Upper lobe of left lung (tissue), 6 donors: ENCODE results near the gene PLCB4. TPM values are rescaled to one million over a fixed set of nuclear protein-coding genes. Genes with fewer than 3 reads are reported as not detected.

ENCODE experiments used
- ATAC-seq, 2 donors: fragments of 200-7000 bp; cut with Tn5 transposase; one replicate each; pipeline ENCODE4 v1.9.1; 2022; ENCODE audit warnings: mild to moderate bottlenecking in 2 of 2, moderate library complexity in 2 of 2; ENCODE audit not compliant: low FRiP score in 2 of 2
- DNase-seq, 2 donors: peaks; one replicate each; pipeline ENCODE4 v3.0.0-alpha.2; 2019 to 2020
- H3K27ac ChIP-seq, 4 donors: fragments of 200-600 bp; sonication (generic); one replicate each; pipeline ENCODE4 v1.5.1; 2016 to 2019
- H3K27me3 ChIP-seq, 4 donors: fragments of 200-600 bp; sonication (generic); one replicate each; pipeline ENCODE4 v1.5.1; 2017 to 2019
- H3K36me3 ChIP-seq, 4 donors: fragments of 200-600 bp; sonication (generic); one replicate each; pipeline ENCODE4 v1.5.1; 2016 to 2019
- H3K4me1 ChIP-seq, 4 donors: fragments of 200-600 bp; sonication (generic); one replicate each; pipeline ENCODE4 v1.5.1; 2018 to 2019
- H3K4me3 ChIP-seq, 4 donors: fragments of 200-600 bp; sonication (generic); one replicate each; pipeline ENCODE4 v1.5.1; 2017 to 2019; ENCODE audit warnings: mild to moderate bottlenecking in 2 of 4, moderate library complexity in 1 of 4
- H3K9me3 ChIP-seq, 4 donors: fragments of 200-600 bp; sonication (generic); one replicate each; pipeline ENCODE4 v1.5.1; 2018 to 2019
- CTCF ChIP-seq, 6 experiments: fragments of 450-650 bp in 4 of 6; fragments of 200-600 bp in 2 of 6; sonication (generic) in 2 of 6; IDR thresholded peaks; one replicate each; pipeline ENCODE4 v1.5.1; 2016 to 2019; ENCODE audit warnings: antibody characterized with exemption in 6 of 6
- EP300 ChIP-seq, 4 donors: sonication (generic); formaldehyde crosslinking; IDR thresholded peaks; one replicate each; pipeline ENCODE4 v1.5.1; 2017; ENCODE audit warnings: antibody characterized with exemption in 4 of 4, control low read depth in 2 of 4
- POLR2A ChIP-seq, 4 donors: fragments of 450-650 bp; IDR thresholded peaks; one replicate each; pipeline ENCODE4 v1.5.1; 2016 to 2017; ENCODE audit warnings: antibody characterized with exemption in 4 of 4, mild to moderate bottlenecking in 2 of 4
- POLR2AphosphoS5 ChIP-seq, 2 donors: sonication (generic); formaldehyde crosslinking; IDR thresholded peaks; one replicate each; pipeline ENCODE4 v1.5.1; 2017; ENCODE audit warnings: antibody characterized with exemption in 2 of 2
- WGBS, 2 donors: methylation state at CpG; one replicate each; pipeline ENCODE4 v1.1.5; 2017 to 2018; 5-methylcytosine and 5-hydroxymethylcytosine counted together
- total RNA-seq, 6 donors: library from RNA; depleted of rRNA in 4 of 6; stranded (reverse); fragments of >200 nt in 4 of 6; gene quantifications; one replicate each; pipeline versions ENCODE4 v1.1.0 to v1.2.1, GENCODE V29; 2016 to 2021
- donor health status: DM: no; HTN: no; CAD: no; lungs with moderate emphysema.
- donor health status: DM: no; HTN: yes; CAD: no; lungs with severe emphysema.

The PLCB4 gene
- total RNA-seq, 6 donors from 2014 or later, result 5.7 to 15.2 (median 8.2) TPM

GRCh38 chr20:9281803-9282202 is 212.9 kb downstream of the PLCB4 start:
- DNase-seq (no peak), ATAC-seq (no peak)
- Histone ChIP-seq H3K4me1 (peaks cover 0 to 3% (median 0%) of the 10 kb centered on the region in 4 donors), H3K27ac (no peak overlapping the region), H3K27me3 (no peaks in the 10 kb centered on the region), H3K4me3 (no peak overlapping the region), H3K9me3 (no peaks in the 10 kb centered on the region), H3K36me3 (no peaks in the 10 kb centered on the region)
- TF ChIP-seq CTCF (IDR thresholded peaks at IDR 0.05) (no peak), POLR2A (IDR thresholded peaks at IDR 0.05) (no peak), POLR2AphosphoS5 (IDR thresholded peaks at IDR 0.05) (no peak), EP300 (IDR thresholded peaks at IDR 0.05) (no peak)
- WGBS, 2 donors, result 48 to 52% methylated on average over 1 of the region's 1 CpG

- Histone ChIP-seq H3K36me3 (no peaks in the 10 kb centered on the region), H3K4me1 (peaks cover 0 to 3% (median 0%) of the 10 kb centered on the region in 4 donors), H3K27me3 (no peaks in the 10 kb centered on the region), H3K9me3 (no peaks in the 10 kb centered on the region), H3K4me3 (no peak overlapping the region), H3K27ac (no peak overlapping the region)
- DNase-seq (no peak), ATAC-seq (no peak)
- 86 to 94% methylated on average over 2 of the region's 2 CpGs for WGBS, 2 donors
- TF ChIP-seq CTCF (IDR thresholded peaks at IDR 0.05), result no peak
- TF ChIP-seq EP300 (IDR thresholded peaks at IDR 0.05), result no peak
- no peak for TF ChIP-seq POLR2AphosphoS5 (IDR thresholded peaks at IDR 0.05)
- TF ChIP-seq POLR2A (IDR thresholded peaks at IDR 0.05), result no peak
These were observed 216.7 kb downstream of the PLCB4 start for GRCh38 chr20:9285617-9286016.

DNA sequence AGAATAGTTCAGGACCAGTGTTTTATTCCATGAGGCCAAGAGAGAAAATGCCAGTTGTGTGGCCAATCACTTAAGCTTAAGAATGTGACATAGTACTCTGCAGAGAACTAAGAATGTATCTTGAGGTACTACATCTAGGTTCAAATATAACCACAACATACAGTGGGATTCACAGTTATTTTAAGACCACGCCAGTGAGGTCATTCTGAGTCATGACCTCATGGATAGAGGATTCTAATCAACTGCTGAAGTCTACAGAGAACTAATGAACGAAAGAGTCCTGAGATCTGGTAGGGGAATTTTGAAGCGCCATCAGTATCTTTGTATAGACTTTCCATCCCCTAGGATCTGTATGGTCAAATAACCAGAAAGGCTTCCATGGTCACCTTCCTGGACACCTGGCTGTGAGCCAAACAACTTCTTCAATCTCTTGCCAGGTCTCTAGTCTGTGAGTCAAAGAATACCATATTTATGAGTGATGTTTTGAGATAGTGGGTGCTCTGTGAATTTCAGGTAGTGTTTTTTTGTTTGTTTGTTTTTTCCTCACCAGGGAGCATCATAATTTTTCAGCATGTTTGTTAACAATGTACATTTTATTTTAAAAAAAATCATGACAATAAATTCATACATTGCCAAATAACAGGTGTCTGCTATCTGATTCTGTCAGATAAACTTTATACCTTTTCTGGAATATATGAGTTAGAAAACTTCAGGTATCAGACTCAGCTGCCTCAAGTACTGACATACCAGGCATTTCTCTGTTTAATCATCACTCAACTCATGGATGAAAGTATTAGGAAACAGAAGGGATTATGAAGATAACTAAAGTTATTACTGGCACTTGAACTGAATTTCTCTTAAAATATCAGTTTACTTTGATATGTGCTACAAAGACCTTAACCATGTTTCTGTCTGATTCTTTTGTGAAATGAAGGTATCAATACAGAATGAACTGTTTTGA is 217.9 kb downstream of the PLCB4 start:
- TF ChIP-seq EP300 (IDR thresholded peaks at IDR 0.05) (no peak), POLR2AphosphoS5 (IDR thresholded peaks at IDR 0.05) (no peak), CTCF (IDR thresholded peaks at IDR 0.05) (no peak), POLR2A (IDR thresholded peaks at IDR 0.05) (no peak)
- H3K36me3 ChIP-seq, result no peaks in the 10 kb centered on the region
- DNase-seq, result no peak
- H3K4me1 ChIP-seq, result peaks cover 0 to 2% (median 0%) of the 10 kb centered on the region in 4 donors
- H3K27ac ChIP-seq, result no peak overlapping the region
- WGBS, 2 donors, result 88 to 89% methylated on average over 3 of the region's 3 CpGs
- H3K9me3 ChIP-seq, result no peaks in the 10 kb centered on the region
- no peaks in the 10 kb centered on the region for H3K27me3 ChIP-seq
- H3K4me3 ChIP-seq, result no peak overlapping the region
- ATAC-seq, result no peak

DNA sequence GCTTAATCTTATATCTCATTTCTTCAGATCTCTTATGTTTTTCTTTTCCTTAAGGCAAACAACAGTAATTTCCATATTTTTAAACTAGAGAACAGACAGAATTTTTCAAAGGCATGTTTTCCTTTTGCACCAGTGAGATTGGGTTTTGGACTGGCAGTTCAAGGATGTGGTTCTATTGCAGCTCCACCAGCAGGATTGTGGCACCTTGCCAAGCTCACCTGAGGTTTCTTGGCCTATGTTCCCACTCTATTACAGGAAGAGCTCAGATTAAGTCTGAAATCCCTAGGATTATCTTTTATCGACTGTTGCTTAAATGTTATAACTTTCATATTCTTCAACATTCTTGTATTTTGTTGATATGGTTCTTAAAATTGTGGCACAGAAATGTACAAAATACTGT is 218.9 kb downstream of the PLCB4 start:
- TF ChIP-seq CTCF (IDR thresholded peaks at IDR 0.05), result no peak
- Histone ChIP-seq H3K9me3 (no peaks in the 10 kb centered on the region), H3K27me3 (no peaks in the 10 kb centered on the region), H3K36me3 (no peaks in the 10 kb centered on the region), H3K4me3 (no peak overlapping the region), H3K27ac (no peak overlapping the region), H3K4me1 (no peaks in the 10 kb centered on the region)
- DNase-seq (no peak), ATAC-seq (no peak)
- WGBS, 2 donors, result 87 to 94% methylated on average over 1 of the region's 1 CpG

DNA sequence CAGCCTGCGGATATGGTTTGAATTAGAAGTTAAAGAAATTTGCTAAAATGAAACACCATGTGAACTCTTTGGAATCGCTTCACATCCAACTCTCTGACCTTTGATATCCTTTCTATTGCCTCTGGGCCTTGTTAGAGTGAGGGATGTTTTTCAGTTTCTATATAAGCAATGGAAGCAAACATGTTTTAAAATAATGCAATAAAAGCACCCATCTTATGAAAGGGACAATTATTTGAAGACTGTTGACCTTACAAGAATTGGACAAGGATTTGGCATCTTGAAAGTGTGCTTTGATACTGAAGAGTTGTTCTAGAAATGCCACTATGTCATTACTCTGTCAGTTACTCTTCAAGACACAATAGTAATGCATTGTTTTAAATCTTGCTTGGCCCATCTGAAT is 221.4 kb downstream of the PLCB4 start:
- Histone ChIP-seq H3K4me1 (peaks cover 0 to 6% (median 0%) of the 10 kb centered on the region in 4 donors), H3K36me3 (no peaks in the 10 kb centered on the region), H3K9me3 (no peaks in the 10 kb centered on the region), H3K27ac (no peak overlapping the region), H3K4me3 (no peak overlapping the region), H3K27me3 (no peaks in the 10 kb centered on the region)
- DNase-seq (no peak), ATAC-seq (no peak)
- no peak for TF ChIP-seq POLR2A (IDR thresholded peaks at IDR 0.05)
- no peak for TF ChIP-seq POLR2AphosphoS5 (IDR thresholded peaks at IDR 0.05)
- TF ChIP-seq EP300 (IDR thresholded peaks at IDR 0.05), result no peak
- TF ChIP-seq CTCF (IDR thresholded peaks at IDR 0.05), result no peak
- WGBS, 2 donors, result 89 to 90% methylated on average over 2 of the region's 2 CpGs
